HG02678 (cell line): ENCODE measurements around the gene ENPEP.
"Not testable (repeated sequence)": the region's sequence is repeated elsewhere in the genome, so short reads cannot be mapped to it uniquely, and the experiment has no call there.

ENCODE experiments used
- ATAC-seq: cut with Tn5 transposase; IDR thresholded peaks from one replicate; pipeline ENCODE4 v1.9.1; 2021; ENCODE audit warnings: mild to moderate bottlenecking, moderate library complexity; ENCODE audit not compliant: unreplicated experiment

The ENPEP gene

GRCh38 chr4:110516106-110516922 is 40.4 kb downstream of the ENPEP start:
- ATAC-seq, result peak; percentile 94

DNA sequence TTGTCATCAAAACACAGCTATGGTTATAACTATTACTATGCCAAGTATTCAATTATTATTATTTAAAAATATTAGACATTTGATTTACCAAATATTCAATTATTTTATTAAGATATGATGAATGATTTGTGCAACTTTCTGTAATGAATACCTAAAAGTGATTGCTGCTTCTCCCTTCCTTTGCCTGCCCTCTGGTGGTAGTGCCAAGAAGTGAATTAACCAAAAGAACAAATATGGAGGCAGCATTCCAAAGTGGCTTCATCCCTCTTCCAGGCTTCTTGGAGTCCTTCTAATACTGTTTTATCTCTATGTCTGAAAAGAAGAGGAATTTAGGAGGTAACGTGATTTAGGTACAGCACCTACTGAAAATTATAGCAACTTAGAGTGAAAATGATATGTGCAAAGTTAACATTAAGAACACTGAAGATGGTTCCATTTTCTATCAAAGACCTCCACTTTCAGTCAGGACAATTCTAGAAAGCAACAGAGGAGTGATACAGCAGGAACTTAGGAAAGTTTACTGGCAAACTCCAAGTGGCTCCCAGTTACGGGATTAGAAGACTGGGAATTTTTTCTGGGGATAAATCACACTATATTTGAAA is 43.0 kb downstream of the ENPEP start:
- no peak for ATAC-seq

DNA sequence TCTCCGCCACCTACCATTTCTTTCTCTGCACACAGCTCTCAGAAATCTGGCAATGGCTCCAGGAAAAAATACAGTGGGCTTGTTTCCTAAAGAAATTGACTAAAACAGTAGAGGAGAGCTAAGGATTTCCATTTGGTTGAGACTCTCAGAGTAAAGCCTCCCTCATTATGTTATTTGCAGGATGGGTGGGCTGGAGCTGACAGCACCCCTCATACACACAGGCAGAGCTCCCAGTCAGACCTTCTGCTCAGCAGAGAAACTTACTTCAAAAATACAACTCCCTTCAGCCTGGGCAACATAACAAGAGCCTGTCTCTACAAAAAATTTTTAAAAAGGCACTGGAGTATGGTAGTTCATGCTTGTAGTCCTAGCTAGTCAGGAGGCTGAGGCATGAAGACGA is 44.9 kb downstream of the ENPEP start:
- no peak for ATAC-seq

DNA sequence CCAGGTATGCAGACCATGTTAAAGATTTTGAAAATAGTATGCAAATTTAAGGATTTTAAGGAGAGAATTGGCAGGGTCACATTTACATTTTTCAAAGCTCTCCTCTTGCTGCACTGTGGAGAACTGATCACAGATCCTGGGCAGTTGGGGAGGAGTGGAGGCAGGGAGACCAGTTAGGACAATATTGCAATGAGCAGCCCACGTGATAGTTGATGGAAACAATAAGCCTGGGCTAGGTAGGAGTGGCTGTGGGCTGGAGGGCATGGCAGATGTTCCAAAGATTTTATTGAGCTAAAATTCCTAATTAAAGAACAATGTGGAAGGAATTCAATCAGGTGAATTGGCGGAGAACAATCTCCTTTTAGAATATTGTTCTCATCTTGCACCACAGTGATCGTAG is 50.6 kb downstream of the ENPEP start:
- no peak for ATAC-seq

- ATAC-seq, result no peak
Measured at GRCh38 chr4:110527156-110527555, 51.2 kb downstream of the ENPEP start.

DNA sequence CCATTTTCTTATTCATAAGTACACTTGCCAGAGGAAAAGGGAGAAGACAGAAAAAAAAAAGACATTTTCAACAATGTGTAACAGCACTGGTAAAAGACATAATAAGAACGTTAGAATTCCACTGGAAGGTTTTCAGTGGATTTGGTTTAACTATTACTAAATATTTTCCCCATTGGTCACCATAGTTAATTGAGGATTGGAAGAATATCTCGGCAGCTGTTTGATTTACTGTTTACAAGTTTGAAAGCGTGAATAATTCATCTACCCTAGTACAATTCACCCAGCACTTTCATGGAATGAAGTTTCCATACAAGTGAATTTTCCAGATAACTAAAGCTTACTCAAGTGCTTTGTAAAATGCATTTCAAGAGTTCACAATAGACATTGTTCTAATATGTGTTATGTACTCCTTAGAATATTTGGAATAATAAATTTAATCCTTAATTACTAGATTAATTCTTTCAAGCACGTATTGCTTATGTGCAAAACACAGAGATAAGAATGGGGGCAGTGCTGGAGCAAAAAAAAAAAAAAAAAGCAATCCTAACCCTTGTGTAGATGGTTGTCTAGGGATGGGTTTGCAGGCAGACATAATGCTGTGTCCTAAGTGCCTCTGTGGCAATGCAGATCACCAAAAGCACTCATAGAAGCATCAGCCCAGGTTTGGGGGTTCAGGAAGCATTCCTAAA is 57.1 kb downstream of the ENPEP start:
- ATAC-seq, result no peak

DNA sequence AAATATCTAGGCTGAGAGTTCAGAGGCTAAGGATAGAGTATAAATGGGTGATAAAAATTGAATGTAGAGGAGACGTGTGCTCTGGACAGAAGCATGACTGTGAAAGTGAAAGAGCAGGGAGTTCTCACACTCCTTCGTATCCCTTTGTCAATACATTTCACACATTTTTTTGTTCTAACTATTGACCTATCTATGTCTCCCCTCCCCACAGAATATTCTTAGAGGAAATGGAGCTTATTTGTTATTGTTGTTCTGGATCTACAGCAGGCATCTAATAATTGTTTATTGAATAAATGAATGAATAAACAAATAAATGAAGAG is 57.6 kb downstream of the ENPEP start:
- ATAC-seq, result no peak

- no peak for ATAC-seq
Measured at GRCh38 chr4:110533940-110534339, 58.0 kb downstream of the ENPEP start.

DNA sequence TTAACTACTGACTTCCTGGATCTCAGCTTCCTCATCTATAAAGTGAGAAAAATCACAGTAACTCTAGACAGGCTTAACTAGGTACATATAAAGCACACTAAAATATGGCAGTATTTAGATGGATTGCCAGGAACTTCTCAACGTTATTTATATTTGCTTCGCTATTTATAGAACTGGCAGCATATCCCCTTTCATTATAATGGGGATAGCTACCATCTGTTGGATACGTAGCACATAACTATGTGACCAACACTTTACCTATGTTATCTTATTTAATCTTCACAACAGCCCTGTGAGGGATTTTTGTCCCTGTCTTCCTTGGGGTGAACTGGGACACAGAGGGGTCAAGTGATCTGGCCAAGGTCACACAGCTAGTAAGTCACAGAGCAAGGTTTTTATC is 64.6 kb downstream of the ENPEP start:
- ATAC-seq, result no peak

DNA sequence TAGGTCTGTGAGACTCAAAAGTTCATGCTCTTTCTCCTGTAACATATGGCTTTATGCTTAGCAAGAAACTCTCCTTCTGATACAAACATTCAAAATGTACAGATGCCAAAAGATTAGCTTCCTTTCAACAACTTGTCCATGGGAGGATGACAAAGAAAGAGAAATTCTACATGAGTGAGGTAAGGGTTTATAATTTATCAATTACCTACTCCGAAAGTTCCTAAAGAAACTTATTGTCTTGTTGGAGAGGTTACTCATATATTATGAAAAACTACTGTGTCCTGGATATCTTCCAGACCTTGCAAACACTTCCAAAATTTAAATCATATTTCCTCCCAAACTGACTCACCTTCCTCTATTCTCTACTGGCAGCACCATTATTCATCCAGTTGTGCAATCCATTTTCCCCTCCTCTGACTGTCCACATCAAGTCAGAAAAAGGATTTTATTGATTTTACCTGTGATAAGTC is 65.1 kb downstream of the ENPEP start:
- ATAC-seq, result no peak

GRCh38 chr4:110543577-110543976 is 67.6 kb downstream of the ENPEP start:
- no peak for ATAC-seq

GRCh38 chr4:110544594-110544993 is 68.6 kb downstream of the ENPEP start:
- ATAC-seq, result no peak

- ATAC-seq, result no peak
Measured at GRCh38 chr4:110550260-110550659, 74.3 kb downstream of the ENPEP start.

DNA sequence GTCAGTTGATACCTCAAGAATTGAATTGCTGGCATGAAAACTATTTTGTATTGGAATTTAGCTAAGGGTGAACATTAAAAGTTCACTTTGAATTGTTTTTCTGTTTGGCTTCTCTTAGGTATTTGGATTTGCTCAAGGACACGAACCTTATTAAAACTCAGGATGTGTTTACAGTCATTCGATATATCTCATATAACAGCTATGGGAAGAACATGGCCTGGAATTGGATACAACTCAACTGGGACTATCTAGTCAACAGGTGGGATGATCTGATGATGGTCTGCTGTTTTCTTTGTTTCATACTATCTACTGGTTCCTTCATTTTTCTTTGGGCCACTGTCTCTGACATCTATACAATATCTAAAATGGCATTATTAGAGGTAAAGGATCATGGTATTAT is 77.2 kb downstream of the ENPEP start:
- no peak for ATAC-seq

GRCh38 chr4:110567214-110567613 is 91.3 kb downstream of the ENPEP start:
- no peak for ATAC-seq

- ATAC-seq, result not testable (repeated sequence)
Measured at GRCh38 chr4:110576696-110577095, 100.7 kb downstream of the ENPEP start.

DNA sequence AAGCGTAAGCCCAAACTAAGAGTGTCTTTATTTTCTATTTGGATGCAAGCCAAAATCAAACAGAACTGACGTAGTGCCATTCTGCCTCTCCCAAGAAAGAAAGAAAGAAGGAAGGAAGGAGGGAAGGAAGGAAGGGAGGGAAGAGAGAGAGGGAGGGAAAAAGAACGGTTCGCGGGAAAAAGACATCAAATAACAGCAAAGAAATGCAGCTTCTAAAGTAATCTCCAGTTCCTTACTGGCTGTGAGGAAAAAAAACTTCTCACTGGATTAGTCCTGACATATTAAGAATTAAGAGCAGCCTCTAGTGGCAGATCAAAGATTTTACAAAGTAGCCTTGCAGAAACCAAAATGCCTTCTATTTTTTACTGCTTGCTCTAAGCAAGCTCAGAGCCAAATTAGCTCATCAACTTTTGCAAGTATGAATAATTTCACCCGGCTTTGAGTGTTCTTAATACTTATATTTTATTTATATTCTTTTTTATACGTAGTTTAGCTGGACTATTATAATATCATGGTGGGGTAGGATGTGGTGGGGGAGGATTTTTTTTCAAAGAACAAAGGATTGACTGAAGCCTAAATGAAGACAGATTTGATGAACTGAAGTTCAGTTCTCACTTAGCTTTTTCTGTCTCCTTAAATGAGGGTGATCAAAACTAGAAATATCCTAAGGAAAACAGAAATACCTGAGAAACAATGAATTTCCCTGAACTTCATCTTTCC is 110.3 kb downstream of the ENPEP start:
- no peak for ATAC-seq

GRCh38 chr4:110587666-110588285 is 111.8 kb downstream of the ENPEP start:
- no peak for ATAC-seq

DNA sequence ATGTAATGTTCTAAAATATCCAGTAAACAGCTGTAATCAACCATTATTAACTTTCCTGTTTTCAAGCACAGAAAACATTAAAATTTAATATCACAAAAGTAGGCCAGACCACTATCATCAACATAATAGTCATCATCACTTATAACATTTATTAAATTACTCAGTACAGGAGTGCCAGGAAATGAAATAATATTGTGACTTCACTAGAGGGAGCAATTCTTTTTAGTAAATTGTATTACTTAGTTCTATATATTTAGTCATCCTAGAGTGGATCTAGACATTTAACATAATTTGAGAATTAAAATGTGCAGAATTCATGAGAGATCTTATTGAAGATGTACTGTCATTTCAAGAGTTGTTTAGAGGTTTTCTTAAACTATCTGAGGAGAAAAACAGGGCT is 113.3 kb downstream of the ENPEP start:
- no peak for ATAC-seq

DNA sequence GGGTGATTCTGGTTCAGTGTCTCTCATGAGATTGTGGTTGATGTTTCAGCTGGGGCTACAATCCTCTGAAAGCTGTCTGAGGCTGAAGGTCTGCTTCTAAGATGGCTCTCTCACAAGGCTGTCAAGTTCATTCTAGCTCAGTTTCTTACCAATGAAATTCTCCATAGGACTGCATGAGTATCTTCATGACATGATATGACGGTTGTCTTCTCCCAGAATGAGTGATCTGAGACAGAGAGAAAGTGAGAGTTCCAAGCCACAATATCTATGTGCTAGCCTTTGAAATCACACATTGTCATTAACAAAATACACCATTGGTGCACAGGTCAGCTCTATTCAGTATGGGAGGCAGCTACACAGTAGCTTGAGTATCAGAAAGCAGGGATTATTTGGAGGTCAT is 119.6 kb downstream of the ENPEP start:
- ATAC-seq, result no peak

DNA sequence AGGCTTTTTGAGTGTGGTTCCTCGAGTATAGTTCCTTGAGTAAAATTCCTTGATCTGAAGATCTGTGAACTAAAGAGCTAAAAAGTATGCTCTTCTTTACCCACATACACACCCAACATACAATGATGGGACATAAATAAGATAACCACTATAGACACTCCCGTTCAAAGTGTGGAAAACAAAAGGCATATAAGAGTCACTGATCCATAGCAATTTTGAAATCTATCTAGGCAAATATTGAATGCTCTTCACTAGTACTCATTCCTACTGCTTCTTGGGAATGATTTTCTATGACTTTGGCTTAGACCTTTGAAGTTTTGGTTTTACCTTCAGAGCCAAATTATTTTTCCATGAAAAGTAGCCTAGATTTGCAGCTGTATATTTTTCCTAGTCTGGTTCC is 120.5 kb downstream of the ENPEP start:
- no peak for ATAC-seq
